Endodermal cell (in vitro differentiated cells): ENCODE data around the gene SHQ1. TPM values are rescaled to one million over a fixed set of nuclear protein-coding genes. Genes with fewer than 3 reads are reported as not detected.

ENCODE experiments used
- DNase-seq: peaks from one replicate; pipeline ENCODE4 v3.0.0-alpha.2; 2017
- H3K27ac ChIP-seq: 2 replicates; pipeline ENCODE4 v1.5.1; 2013; ENCODE audit warnings: mild to moderate bottlenecking, low read depth, low read length, moderate library complexity
- H3K27me3 ChIP-seq: 2 replicates; pipeline ENCODE4 v1.6.1; 2013; ENCODE audit warnings: mild to moderate bottlenecking, low read length, moderate library complexity; ENCODE audit not compliant: insufficient read depth, control insufficient read depth, poor library complexity, severe bottlenecking
- H3K36me3 ChIP-seq: 2 replicates; pipeline ENCODE4 v1.7.0; 2013; ENCODE audit warnings: mild to moderate bottlenecking, low read length, moderate library complexity; ENCODE audit not compliant: control insufficient read depth, insufficient read depth
- H3K4me1 ChIP-seq: one replicate; pipeline ENCODE4 v1.7.0; 2013; ENCODE audit warnings: low read length; ENCODE audit not compliant: control insufficient read depth, insufficient read depth
- H3K4me3 ChIP-seq: 2 replicates; pipeline ENCODE4 v1.5.1; 2013; ENCODE audit warnings: mild to moderate bottlenecking, low read length, moderate library complexity
- H3K9ac ChIP-seq: 2 replicates; pipeline ENCODE4 v1.6.1; 2013; ENCODE audit warnings: mild to moderate bottlenecking, low read length, moderate library complexity; ENCODE audit not compliant: poor library complexity, severe bottlenecking; ENCODE audit errors: extremely low read depth
- H3K9me3 ChIP-seq: 2 replicates; pipeline ENCODE4 v1.6.1; 2013; ENCODE audit warnings: mild to moderate bottlenecking, low read length, moderate library complexity; ENCODE audit not compliant: control insufficient read depth
- H3K27ac Mint-ChIP-seq: 2 replicates; pipeline ENCODE4 v1.8.0; 2020; ENCODE audit warnings: mixed read lengths
- H3K27me3 Mint-ChIP-seq: 2 replicates; pipeline ENCODE4 v1.8.0; 2021; ENCODE audit warnings: mild to moderate bottlenecking, mixed read lengths; ENCODE audit not compliant: insufficient read depth
- H3K36me3 Mint-ChIP-seq: 2 replicates; pipeline ENCODE4 v1.8.0; 2020; ENCODE audit warnings: low read depth, mixed read lengths
- H3K4me1 Mint-ChIP-seq: 2 replicates; pipeline ENCODE4 v1.8.0; 2020; ENCODE audit warnings: mixed read lengths
- H3K4me3 Mint-ChIP-seq: 2 replicates; pipeline ENCODE4 v1.8.0; 2020; ENCODE audit warnings: mild to moderate bottlenecking, moderate library complexity, mixed read lengths
- H3K9me3 Mint-ChIP-seq: 2 replicates; pipeline ENCODE4 v1.8.0; 2020; ENCODE audit warnings: mild to moderate bottlenecking, mixed read lengths
- WGBS, 2 experiments: methylation state at CpG; one replicate each; pipeline versions ENCODE4 v1.1.5 to v1.1.7; 2013; ENCODE audit warnings: missing lambda C conversion rate in 2 of 2, mixed read lengths in 1 of 2; ENCODE audit not compliant: insufficient coverage in 1 of 2, insufficient read length in 1 of 2; 5-methylcytosine and 5-hydroxymethylcytosine counted together
- total RNA-seq, 2 donors: library from RNA; stranded (reverse); fragmentation: NEBNext Ultra II Directional in 1 of 2; extraction: Animal tissue kit (Norgen Biotek cat#: 25700) in 1 of 2; gene quantifications; 2 replicates in 1 of 2; 3 replicates in 1 of 2; pipeline ENCODE4 v1.2.1, GENCODE V29; 2021
- TF ChIP-seq, protein P1 (sequence below): fragments of 200-600 bp; sonication (generic); conservative IDR thresholded peaks from 2 replicates; pipeline ENCODE4 v1.5.0; 2021; ENCODE audit warnings: antibody characterized with exemption, mild to moderate bottlenecking

Gene SHQ1
- total RNA-seq, 2 donors from 2014 or later, result 28.2 to 28.4 TPM

DNA sequence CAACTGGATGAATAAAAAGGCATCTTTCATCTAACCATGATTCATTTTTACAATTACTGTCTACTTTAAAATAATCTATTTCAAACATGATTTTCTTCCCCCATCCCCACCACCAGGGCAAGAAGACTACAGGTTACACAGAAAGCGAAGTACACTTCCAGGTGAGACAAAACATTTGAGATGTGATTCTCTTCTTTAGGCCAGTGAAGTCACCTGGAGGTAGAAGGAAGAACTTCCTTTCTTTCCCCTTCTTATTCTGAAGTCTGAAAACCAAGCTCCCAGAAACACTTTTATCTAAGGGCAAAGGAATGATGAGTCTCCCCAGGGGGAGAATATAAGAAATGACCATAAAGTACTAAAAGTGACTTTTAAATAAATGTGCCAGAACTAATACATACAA is 36.7 kb downstream of the SHQ1 start:
- peak overlapping the region; percentile 61 for H3K27ac Mint-ChIP-seq
- DNase-seq, result no peak
- Histone ChIP-seq H3K4me3 (no peak overlapping the region), H3K9me3 (no peaks in the 10 kb centered on the region), H3K4me1 (no peaks in the 10 kb centered on the region), H3K27me3 (no peaks in the 10 kb centered on the region), H3K9ac (no peak overlapping the region), H3K36me3 (no peaks in the 10 kb centered on the region), H3K27ac (no peak overlapping the region)
- 81% methylated on average over 1 of the region's 1 CpG; no CpG with 5 or more reads in 1 of the 2 experiments for WGBS, 2 experiments
- peaks cover 6% of the 10 kb centered on the region for H3K36me3 Mint-ChIP-seq
- H3K27me3 Mint-ChIP-seq, result no peaks in the 10 kb centered on the region
- no peaks in the 10 kb centered on the region for H3K9me3 Mint-ChIP-seq
- peaks cover 51% of the 10 kb centered on the region for H3K4me1 Mint-ChIP-seq
- no peak overlapping the region for H3K4me3 Mint-ChIP-seq
- TF ChIP-seq, protein P1, sequence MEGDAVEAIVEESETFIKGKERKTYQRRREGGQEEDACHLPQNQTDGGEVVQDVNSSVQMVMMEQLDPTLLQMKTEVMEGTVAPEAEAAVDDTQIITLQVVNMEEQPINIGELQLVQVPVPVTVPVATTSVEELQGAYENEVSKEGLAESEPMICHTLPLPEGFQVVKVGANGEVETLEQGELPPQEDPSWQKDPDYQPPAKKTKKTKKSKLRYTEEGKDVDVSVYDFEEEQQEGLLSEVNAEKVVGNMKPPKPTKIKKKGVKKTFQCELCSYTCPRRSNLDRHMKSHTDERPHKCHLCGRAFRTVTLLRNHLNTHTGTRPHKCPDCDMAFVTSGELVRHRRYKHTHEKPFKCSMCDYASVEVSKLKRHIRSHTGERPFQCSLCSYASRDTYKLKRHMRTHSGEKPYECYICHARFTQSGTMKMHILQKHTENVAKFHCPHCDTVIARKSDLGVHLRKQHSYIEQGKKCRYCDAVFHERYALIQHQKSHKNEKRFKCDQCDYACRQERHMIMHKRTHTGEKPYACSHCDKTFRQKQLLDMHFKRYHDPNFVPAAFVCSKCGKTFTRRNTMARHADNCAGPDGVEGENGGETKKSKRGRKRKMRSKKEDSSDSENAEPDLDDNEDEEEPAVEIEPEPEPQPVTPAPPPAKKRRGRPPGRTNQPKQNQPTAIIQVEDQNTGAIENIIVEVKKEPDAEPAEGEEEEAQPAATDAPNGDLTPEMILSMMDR, result peak; percentile 79

GRCh38 chr3:72810659-72811434 is 37.4 kb downstream of the SHQ1 start:
- no peaks in the 10 kb centered on the region for H3K9me3 ChIP-seq
- H3K4me3 Mint-ChIP-seq, result no peak overlapping the region
- no peaks in the 10 kb centered on the region for H3K9me3 Mint-ChIP-seq
- no peaks in the 10 kb centered on the region for H3K4me1 ChIP-seq
- H3K4me3 ChIP-seq, result no peak overlapping the region
- H3K27ac ChIP-seq, result no peak overlapping the region
- TF ChIP-seq, protein P1, result no peak
- H3K4me1 Mint-ChIP-seq, result peaks cover 57% of the 10 kb centered on the region
- H3K27me3 Mint-ChIP-seq, result no peaks in the 10 kb centered on the region
- H3K27me3 ChIP-seq, result no peaks in the 10 kb centered on the region
- H3K36me3 ChIP-seq, result no peaks in the 10 kb centered on the region
- no peak for DNase-seq
- WGBS, 2 experiments, result 91 to 92% methylated on average over 6 of the region's 6 CpGs
- H3K9ac ChIP-seq, result no peak overlapping the region
- peaks cover 6% of the 10 kb centered on the region for H3K36me3 Mint-ChIP-seq
- peak overlapping the region; percentile 61 for H3K27ac Mint-ChIP-seq

- TF ChIP-seq, protein P1, result no peak
- Histone ChIP-seq H3K4me1 (no peaks in the 10 kb centered on the region), H3K27me3 (no peaks in the 10 kb centered on the region), H3K9ac (no peak overlapping the region), H3K27ac (no peak overlapping the region), H3K4me3 (no peak overlapping the region), H3K36me3 (no peaks in the 10 kb centered on the region), H3K9me3 (no peaks in the 10 kb centered on the region)
- H3K9me3 Mint-ChIP-seq, result no peaks in the 10 kb centered on the region
- H3K4me1 Mint-ChIP-seq, result peaks cover 50% of the 10 kb centered on the region
- H3K27me3 Mint-ChIP-seq, result no peaks in the 10 kb centered on the region
- peak overlapping the region; percentile 72 for H3K27ac Mint-ChIP-seq
- H3K4me3 Mint-ChIP-seq, result no peak overlapping the region
- H3K36me3 Mint-ChIP-seq, result peaks cover 4% of the 10 kb centered on the region
- no peak for DNase-seq
Observed at GRCh38 chr3:72810063-72810462, 38.2 kb downstream of the SHQ1 start.
